HAP-1 (cell line): Measurements from ENCODE around the gene MATN1.

Source experiments
- DNase-seq, 2 experiments: peaks; one replicate each; pipeline ENCODE4 v3.0.0-alpha.2; 2016 to 2020; ENCODE audit warnings: low spot score in 2 of 2
- H3K27me3 ChIP-seq: fragments of 250-450 bp; sonication (Bioruptor Pico); 2 replicates; pipeline ENCODE4 v1.5.1; 2020; ENCODE audit warnings: low read depth, mild to moderate bottlenecking, moderate library complexity
- H3K36me3 ChIP-seq: fragments of 250-450 bp; sonication (Bioruptor Pico); replicated peaks from 2 replicates; pipeline ENCODE4 v1.5.1; 2020; ENCODE audit warnings: mild to moderate bottlenecking
- H3K4me1 ChIP-seq: fragments of 250-450 bp; sonication (Bioruptor Pico); 2 replicates; pipeline ENCODE4 v1.5.1; 2020; ENCODE audit warnings: mild to moderate bottlenecking
- H3K4me3 ChIP-seq: fragments of 250-450 bp; sonication (Bioruptor Pico); 2 replicates; pipeline ENCODE4 v1.5.1; 2020; ENCODE audit warnings: mild to moderate bottlenecking, moderate library complexity
- H3K9me3 ChIP-seq: fragments of 250-450 bp; sonication (Bioruptor Pico); 2 replicates; pipeline ENCODE4 v1.5.1; 2020; ENCODE audit warnings: mild to moderate bottlenecking, moderate library complexity
- in situ Hi-C: fragments of 300-500 bp; cut with MboI; formaldehyde crosslinking; loops from 3 replicates; pipeline ENCODE4 v1.14.3; 2020; ENCODE audit warnings: low sequenced_read_pairs, inconsistent platforms, mixed read lengths

Gene MATN1

GRCh38 chr1:30753660-30754123, 30.3 kb upstream of the MATN1 start:
- DNase-seq, result no peak
- no peaks in the 10 kb centered on the region for H3K36me3 ChIP-seq
- in situ Hi-C loops, result no loop called here
- no peaks in the 10 kb centered on the region for H3K9me3 ChIP-seq
- no peaks in the 10 kb centered on the region for H3K4me1 ChIP-seq
- no peaks in the 10 kb centered on the region; the same call in 1 of the 2 replicates for H3K27me3 ChIP-seq
- H3K4me3 ChIP-seq, result no peak overlapping the region

GRCh38 chr1:30753118-30753517, 29.7 kb upstream of the MATN1 start:
- Histone ChIP-seq H3K36me3 (no peaks in the 10 kb centered on the region), H3K4me1 (no peaks in the 10 kb centered on the region), H3K9me3 (no peaks in the 10 kb centered on the region), H3K4me3 (no peak overlapping the region), H3K27me3 (no peaks in the 10 kb centered on the region; the same call in 1 of the 2 replicates)
- in situ Hi-C loops, result no loop called here
- DNase-seq, result no peak

GRCh38 chr1:30752651-30752908, 29.2 kb upstream of the MATN1 start:
- Histone ChIP-seq H3K27me3 (no peaks in the 10 kb centered on the region; the same call in 1 of the 2 replicates), H3K9me3 (no peaks in the 10 kb centered on the region), H3K4me3 (no peak overlapping the region), H3K4me1 (no peaks in the 10 kb centered on the region), H3K36me3 (no peaks in the 10 kb centered on the region)
- DNase-seq, result no peak
- in situ Hi-C loops, result no loop called here

- Histone ChIP-seq H3K9me3 (no peaks in the 10 kb centered on the region), H3K36me3 (no peaks in the 10 kb centered on the region), H3K4me3 (no peak overlapping the region), H3K27me3 (no peaks in the 10 kb centered on the region; the same call in 1 of the 2 replicates), H3K4me1 (no peaks in the 10 kb centered on the region)
- no peak for DNase-seq
- in situ Hi-C loops, result no loop called here
Observed at GRCh38 chr1:30751830-30752650, 28.7 kb upstream of the MATN1 start.

- no peak overlapping the region for H3K4me3 ChIP-seq
- DNase-seq, result no peak
- in situ Hi-C loops, result no loop called here
- no peaks in the 10 kb centered on the region for H3K36me3 ChIP-seq
- no peaks in the 10 kb centered on the region for H3K4me1 ChIP-seq
- no peaks in the 10 kb centered on the region; the same call in 1 of the 2 replicates for H3K27me3 ChIP-seq
- H3K9me3 ChIP-seq, result no peaks in the 10 kb centered on the region
Observed at GRCh38 chr1:30750731-30751291, 27.4 kb upstream of the MATN1 start.

GRCh38 chr1:30749691-30750583, 26.6 kb upstream of the MATN1 start:
- H3K4me1 ChIP-seq, result no peaks in the 10 kb centered on the region
- H3K9me3 ChIP-seq, result no peaks in the 10 kb centered on the region
- no peak for DNase-seq
- in situ Hi-C loops, result no loop called here
- no peak overlapping the region for H3K4me3 ChIP-seq
- H3K36me3 ChIP-seq, result no peaks in the 10 kb centered on the region
- no peaks in the 10 kb centered on the region; the same call in 1 of the 2 replicates for H3K27me3 ChIP-seq

- in situ Hi-C loops, result no loop called here
- Histone ChIP-seq H3K27me3 (no peaks in the 10 kb centered on the region; the same call in 1 of the 2 replicates), H3K4me1 (no peaks in the 10 kb centered on the region), H3K9me3 (no peaks in the 10 kb centered on the region), H3K4me3 (no peak overlapping the region), H3K36me3 (no peaks in the 10 kb centered on the region)
- DNase-seq, result no peak
Observed at GRCh38 chr1:30748699-30749401, 25.5 kb upstream of the MATN1 start.

- Histone ChIP-seq H3K4me1 (no peaks in the 10 kb centered on the region), H3K4me3 (no peak overlapping the region), H3K9me3 (no peaks in the 10 kb centered on the region), H3K36me3 (no peaks in the 10 kb centered on the region), H3K27me3 (no peaks in the 10 kb centered on the region)
- in situ Hi-C loops, result no loop called here
- peak; percentile 27 to 81 for DNase-seq
Observed at GRCh38 chr1:30748098-30748698, 24.8 kb upstream of the MATN1 start.

- Histone ChIP-seq H3K36me3 (no peaks in the 10 kb centered on the region), H3K4me1 (no peaks in the 10 kb centered on the region), H3K9me3 (no peaks in the 10 kb centered on the region), H3K4me3 (no peak overlapping the region), H3K27me3 (no peaks in the 10 kb centered on the region)
- in situ Hi-C loops, result no loop called here
- no peak for DNase-seq
Observed at GRCh38 chr1:30747033-30748008, 23.9 kb upstream of the MATN1 start.

GRCh38 chr1:30746212-30747032, 23.0 kb upstream of the MATN1 start:
- H3K36me3 ChIP-seq, result no peaks in the 10 kb centered on the region
- no peaks in the 10 kb centered on the region for H3K4me1 ChIP-seq
- DNase-seq, result no peak
- H3K27me3 ChIP-seq, result no peaks in the 10 kb centered on the region
- no peaks in the 10 kb centered on the region for H3K9me3 ChIP-seq
- in situ Hi-C loops, result no loop called here
- H3K4me3 ChIP-seq, result no peak overlapping the region

- in situ Hi-C loops, result no loop called here
- Histone ChIP-seq H3K27me3 (no peaks in the 10 kb centered on the region), H3K4me1 (no peaks in the 10 kb centered on the region), H3K9me3 (no peaks in the 10 kb centered on the region), H3K4me3 (no peak overlapping the region), H3K36me3 (no peaks in the 10 kb centered on the region)
- no peak for DNase-seq
Observed at GRCh38 chr1:30745834-30746208, 22.4 kb upstream of the MATN1 start.
